ENCODE results near the gene PBRM1.

The PBRM1 gene

DNA sequence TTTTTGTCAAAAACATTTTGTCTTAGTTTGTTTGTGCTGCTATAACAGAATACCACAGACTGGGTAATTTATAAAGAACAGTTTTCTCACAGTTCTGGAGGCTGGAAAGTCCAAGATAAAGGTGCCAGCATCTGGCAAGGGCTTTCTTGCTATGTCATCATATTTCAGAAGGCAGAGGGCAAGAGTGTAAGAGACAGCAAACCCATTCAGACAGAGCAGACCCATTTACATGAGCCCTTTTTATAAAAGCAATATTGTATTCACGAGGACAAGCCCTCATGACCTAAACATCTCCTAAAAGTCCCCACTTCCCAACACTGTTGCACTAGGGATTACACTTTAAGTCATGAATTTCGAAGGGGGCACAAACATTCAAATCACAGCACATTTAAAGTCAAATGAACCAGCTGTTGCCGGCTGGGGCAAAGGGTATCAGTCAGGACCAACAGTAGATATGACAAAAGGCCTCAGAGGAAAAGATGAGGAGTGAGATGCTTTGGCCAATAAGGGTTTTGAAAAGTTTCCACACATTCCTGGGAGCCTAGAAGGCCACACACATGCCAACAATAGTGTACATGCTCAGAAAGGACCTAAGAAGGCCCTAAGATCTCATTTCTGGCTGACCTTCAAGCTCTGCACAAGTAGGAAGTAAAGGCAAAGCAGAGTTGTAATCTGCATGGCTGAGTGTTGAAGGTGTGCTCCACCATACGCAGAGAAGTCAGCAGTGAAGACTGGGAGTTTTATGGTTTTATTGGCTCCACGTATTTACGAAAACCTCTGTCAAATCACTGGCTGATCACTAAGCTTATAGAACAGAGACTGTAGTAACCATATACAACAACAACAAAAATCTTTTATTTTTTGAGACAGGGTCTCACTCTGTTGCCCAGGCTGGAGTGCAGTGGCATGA, 111.4 kb downstream of the PBRM1 start:
- DNase-seq (ENCODE audit: low read depth) = no peak

DNA sequence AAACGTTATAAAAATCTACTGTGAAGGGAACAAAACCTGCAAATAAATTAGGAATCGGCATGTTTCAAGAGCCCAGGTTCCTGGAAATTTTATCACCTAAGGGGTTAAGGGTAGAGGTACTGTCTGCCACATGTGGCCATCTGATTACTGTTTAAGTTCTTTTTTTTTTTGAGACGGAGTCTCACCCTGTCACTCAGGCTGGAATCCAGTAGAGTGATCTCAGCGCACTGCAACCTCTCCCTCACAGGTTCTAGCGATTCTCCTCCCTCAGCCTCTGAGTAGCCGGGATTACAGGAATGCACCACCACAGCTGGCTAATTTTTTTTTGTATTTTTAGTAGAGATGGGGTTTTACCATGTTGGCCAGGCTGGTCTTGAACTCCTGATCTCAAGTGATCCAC, 113.5 kb downstream of the PBRM1 start:
- no peak for DNase-seq (ENCODE audit: low read depth)

DNA sequence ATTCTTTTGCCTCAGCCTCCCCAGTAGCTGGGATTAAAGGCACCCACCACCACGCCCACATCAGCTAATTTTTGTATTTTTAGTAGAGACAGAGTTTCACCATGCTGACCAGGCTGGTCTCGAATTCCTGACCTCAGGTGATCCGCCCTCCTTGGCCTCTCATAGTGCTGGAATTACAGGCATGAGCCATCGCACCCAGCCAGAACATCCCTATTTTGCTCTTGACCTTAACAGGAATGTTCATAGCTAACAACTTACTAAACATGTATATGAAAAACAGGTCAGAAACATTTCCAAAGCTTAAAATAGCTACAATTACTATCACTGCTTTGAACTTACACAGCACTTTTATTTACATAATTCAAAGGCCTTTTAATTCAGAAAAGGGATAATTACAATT, 115.6 kb downstream of the PBRM1 start:
- DNase-seq (ENCODE audit: low read depth) = peak; percentile 40

DNA sequence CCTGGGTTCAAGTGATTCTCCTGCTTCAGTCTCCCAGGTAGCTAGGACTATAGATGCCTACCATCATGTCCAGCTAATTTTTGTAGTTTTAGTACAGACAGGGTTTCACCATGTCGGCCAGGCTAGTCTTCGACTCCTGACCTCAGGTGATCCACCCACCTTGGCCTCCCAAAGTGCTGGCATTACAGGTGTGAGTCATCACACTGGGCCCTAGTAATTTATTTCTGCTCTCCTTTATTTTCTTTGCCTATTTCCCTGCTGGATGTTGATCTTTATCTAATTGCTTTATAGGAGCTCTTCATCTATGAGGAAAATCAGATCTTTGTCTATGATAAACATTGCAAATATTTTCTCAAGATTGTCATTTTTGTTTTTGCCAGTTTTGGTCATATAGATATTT, 117.6 kb downstream of the PBRM1 start:
- DNase-seq (ENCODE audit: low read depth) = no peak

DNA sequence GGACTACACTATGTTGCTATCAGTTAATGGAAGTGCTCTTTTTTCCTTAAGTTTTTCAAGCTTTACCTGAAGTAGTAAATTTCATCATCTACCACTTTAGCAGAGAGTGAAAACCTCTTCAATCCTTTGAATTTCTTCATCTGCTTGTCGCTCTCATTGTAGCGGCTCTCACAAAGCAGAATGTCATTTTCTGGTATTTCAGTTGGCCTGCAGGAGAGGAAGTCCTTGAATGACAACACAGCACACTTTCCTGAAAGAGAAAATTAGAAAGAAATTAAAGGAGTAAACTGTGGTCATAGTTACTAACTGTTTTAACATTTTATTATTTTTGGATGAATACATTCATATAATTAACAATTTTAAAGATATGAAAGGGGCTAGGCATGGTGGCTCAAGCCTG, 121.7 kb downstream of the PBRM1 start:
- no peak for DNase-seq (ENCODE audit: low read depth)

DNA sequence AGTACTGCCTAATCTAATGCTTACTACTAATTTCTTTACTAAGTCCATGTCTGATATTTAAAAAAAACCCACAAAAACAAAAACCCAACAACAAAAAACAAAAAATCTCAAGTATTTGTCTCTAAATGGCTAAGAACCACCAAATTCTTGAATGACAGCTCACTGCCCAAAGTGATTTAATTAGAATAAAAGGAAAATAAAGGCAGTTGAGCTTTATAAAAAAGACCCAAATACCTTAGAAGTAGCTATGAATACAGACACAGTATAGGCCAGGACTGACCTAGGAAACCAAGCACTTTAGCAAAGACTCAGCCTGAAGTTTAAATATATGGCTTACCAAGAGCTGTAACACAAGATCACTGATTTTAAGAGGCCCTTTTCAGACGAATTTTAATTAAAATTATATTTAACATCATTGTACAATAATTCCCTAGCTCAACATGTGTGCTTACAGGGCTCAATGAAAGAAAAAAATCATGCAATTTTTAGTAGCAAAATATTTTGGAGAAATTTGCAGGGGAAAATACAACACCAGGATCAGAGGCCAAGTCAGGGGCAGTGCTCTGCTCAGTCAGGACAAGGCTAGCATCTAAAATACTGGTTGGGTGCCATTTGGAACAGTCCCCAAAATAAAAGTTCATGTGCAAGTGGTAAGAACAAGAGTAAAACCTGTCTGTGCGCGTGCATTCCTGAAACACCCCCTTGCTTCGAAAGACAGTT, 124.5 kb downstream of the PBRM1 start:
- no peak for DNase-seq (ENCODE audit: low read depth)

DNA sequence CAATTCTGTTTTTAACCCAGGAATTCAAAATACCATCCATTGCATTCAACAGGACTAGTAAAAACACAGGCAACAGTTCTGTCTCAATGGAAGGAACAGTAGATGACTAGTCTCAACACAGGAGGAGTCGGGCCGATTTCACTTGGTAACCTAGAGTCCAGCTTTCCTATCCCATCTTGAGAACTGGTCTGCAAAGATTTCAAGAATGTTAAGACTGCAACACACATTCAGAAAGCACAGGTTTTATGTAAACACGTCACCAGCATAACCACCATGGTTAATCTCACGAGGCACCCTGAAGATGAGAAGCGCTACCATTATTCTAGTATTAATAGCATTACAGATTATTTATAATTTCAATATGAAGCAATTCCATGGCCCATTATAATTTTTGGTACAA, 127.3 kb downstream of the PBRM1 start:
- DNase-seq (ENCODE audit: low read depth) = no peak

DNA sequence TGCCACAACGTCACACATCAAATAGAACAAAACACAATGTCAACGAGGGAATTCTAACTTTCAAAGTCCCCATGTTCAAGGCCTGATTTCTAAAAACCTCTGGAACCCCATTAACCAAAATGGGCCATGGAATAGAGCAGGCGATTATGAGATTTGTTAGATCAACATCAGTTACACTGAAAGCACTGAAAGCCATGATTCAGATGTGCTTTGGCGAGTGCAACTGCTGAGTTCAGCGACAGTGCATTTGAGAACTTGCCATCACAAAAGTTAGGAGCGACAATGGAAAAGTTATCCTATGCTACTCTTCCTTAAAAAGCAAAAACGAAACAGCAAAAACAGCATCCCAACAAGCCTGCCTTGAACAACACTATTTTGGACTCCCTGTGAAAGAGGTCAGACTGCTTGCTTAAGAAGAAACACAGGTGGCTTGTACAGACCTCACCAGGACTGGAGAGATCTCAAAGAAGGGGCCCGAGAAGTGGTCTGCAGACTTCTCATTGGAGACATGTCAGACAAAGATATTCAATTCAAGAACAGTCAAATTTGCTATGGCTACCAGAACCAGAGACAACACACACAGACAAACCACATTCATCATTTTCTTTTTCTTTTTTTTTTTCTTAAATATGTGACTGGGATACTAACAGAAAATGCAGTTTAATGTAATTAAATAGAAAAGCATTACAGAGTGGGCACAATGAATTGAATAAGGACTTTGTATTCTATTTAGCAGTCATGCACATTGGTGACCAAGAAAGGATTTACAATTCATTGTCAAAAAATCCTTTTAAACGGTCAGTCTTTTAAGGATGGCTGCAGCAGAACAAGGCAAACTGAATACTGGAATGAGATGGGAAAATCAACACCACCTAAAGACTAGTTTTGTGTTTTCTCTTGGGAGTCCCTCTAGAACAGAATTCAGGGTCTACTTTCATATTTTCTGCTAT, 128.4 kb downstream of the PBRM1 start:
- no peak for DNase-seq (ENCODE audit: low read depth)

DNA sequence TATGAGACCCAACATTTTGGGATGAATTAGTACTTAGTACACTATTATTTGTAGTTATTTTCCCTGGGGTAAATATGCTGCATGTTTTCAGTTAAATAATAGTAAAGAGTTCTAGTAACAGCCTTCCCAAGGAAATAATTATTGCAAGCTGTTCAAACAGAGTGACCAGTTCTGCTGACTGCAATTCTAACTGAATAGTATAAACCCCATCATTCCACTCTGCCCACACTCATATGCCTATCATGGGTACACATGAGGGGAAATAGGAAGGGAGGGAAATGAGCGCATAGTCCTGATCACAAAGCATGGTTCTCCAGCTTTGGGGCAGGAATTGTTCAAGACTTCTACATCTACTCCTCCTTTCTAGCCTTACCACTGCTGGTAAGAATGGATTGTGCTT, 130.7 kb downstream of the PBRM1 start:
- no peak for DNase-seq (ENCODE audit: low read depth)

DNA sequence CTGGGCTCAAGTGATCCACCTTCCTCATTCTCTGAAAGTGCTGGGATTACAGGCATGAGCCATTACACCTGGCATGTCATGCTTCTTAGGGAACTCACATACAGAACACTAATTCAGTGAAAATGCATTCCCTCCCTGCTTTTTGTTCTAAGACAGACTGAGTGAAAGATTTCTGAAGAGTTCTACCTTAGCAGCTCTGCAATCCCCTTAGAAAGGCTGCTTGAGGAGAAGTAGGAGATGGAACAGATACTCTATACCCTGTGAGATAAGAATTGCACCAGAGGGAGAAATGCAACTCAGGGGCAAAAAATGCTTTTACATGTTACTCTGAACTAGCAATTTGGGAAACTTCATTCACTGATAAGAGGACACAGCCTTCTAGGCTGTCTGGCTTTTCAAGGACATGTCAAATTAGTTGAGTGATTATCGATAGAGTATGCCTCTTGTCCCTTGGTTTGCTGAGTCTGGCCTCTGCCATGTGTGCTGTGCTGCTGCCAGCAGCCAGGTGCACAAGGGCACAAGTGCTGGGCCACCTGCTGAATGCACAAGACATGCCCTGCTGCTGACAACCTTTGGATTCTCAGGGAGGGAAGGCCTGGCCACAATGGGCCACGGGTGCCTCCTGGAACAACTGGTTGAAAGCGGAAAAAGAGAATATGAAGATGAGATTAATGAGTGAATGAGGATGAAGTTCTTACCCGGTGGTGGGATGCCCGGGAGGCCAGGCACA, 131.5 kb downstream of the PBRM1 start:
- DNase-seq (ENCODE audit: low read depth) = no peak

DNA sequence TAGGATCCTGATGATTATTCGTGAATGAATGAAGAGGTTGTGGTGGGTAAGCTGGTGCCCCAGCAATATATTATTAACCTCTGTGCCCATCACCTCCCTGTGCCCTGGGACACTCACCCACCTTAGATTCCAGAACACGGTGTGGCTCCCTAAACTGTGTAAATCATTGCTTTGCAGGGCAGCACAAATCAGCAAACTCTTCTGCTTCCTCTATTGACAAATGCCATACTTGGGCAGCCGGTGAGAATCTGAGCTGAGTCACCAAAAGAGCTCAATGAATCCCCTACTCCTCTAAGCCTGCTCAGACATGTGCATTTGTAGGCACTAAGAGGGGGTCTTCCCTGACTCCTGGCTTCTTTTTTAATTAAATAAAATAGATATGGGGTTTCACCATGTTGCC, 133.6 kb downstream of the PBRM1 start:
- DNase-seq (ENCODE audit: low read depth) = no peak

DNA sequence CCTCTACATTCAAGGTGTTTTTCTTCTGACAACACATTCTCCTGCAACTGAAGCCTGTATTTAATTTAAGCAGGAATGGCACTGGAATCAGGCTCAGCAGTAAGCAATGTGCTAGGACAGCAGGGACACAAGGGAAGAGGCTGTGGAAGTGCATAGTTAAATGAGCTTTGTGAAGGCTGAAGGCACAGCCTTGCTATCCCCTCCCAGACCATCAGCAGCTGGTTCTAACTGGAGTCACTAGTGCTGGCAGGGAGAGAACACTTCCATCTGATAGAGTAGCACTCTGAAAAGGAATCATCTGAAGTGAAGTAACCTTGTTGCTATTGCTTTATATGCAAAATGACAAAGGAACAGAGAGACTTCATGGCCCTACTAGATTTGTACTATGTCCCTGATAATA, 134.6 kb downstream of the PBRM1 start:
- no peak for DNase-seq (ENCODE audit: low read depth)

DNA sequence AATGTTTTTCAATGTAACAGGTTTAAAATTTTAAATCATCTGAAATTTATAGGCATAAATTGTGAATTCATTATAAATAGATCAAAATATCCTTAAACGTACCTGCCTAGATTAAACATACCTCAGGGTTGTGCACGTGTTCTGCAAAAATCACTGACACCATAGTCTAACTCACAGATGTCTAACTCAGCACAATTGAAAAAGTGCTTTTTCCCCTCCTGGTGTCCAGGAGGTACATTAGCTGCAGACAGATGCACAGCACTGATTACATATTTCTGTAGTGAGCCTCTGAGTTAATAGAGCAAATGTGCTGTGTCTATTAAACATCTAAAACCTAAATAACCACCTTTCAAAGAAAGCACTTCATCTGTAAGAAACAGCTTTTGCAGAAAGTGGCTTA, 138.6 kb downstream of the PBRM1 start:
- DNase-seq (ENCODE audit: low read depth) = no peak

DNA sequence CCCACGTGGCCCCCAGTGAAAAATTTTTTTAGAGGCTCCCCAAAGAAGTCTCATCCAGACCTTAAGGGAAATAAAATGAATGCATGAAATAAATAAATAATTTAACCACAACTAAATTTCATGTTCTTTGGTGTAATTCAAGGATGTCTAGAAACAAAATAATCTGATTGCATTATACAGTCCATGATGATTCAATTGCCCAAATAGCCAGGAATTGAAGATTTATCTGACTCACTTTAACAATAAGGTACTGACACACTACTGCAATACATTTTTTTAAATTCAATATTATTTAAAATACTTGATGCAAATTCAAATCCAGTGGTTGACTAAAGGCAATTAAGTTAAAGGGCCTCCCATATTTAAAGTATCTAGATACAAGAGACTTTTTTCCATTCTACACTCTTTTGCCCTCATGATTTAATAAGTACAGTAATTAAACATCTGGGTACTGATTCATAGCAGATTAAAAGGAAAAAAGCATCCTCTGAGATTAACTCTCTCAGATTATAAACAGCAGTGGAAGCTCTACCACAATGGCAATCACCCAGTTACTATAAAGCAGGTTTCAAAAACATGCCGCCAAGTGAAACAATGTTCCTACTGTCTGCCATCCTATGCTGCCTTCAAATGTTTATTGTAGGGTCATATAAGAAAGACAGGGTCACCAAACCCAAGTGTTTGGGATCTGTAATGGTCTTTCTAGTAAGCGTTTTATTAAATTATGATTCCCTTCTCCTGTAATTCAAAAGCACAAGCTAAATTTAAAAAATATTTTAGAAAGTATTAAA, 139.4 kb downstream of the PBRM1 start:
- no peak for DNase-seq (ENCODE audit: low read depth)

DNA sequence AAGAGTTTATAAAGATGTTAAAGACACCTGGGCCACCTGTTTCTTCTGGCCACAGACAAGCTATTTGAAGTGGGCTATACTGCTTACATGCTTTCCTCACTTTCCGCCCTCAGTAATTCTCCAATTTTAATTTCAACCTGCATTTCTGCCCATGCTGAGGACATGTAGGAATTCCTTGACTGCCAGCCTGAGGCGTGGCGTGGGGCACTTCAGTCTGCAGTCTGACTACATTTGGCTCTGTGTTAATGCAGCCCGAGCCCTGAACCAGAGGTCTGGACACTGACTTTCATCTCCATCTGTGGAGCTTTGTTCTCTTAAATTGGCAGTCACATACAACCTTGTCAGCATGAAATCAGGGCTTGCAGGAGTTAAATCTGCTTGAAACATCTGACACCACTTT, 140.8 kb downstream of the PBRM1 start:
- DNase-seq (ENCODE audit: low read depth) = no peak

DNA sequence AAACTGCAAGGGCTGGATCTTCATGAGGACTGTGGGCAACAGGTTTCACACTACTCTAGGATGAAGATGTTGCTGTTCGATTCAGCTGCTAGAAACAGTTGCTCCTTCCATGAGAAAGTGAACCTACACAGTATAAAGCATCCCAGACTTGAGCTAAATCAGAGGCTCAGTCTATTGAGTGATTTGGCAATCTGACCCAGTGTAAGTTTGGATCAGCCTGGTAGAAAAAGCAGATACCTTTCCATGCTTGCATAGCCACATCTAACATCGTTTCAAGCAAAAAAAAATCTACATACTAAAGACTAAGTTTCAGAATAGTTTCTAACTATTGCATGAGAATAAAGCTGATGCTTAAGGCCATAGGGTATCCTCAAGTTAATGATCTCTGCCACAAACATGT, 144.7 kb downstream of the PBRM1 start:
- no peak for DNase-seq (ENCODE audit: low read depth)

DNA sequence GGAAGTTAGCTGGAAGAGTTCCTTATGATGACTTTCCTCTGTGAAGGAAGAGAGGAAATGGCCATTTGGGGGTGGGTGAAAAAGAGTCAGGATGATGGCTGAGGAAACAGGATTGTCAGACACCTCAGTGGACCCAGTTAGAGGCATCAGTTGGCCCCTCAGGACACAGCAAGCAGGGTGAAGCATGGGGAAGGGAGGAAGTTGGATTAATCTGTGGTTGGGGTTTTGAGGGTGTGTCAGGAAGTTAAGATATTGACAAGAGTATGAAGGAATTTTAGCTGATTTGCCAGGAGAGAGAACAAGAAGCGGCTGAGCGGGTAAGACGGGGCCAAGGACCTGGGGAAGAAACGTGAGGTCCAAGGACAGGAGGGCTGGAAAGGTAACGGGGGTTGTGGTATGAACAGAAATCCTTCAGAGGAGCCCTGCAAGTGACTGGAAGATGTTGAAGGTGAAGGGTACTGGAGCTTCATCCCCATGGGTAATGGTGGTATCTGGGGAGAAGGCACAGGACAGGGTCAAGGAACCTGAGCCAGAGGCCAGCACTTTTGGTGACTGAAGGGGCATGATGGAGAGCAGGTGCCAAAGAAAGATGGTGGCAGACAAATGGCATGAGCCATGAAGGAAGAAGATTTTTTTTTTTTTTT, 146.6 kb downstream of the PBRM1 start:
- DNase-seq (ENCODE audit: low read depth) = no peak

DNA sequence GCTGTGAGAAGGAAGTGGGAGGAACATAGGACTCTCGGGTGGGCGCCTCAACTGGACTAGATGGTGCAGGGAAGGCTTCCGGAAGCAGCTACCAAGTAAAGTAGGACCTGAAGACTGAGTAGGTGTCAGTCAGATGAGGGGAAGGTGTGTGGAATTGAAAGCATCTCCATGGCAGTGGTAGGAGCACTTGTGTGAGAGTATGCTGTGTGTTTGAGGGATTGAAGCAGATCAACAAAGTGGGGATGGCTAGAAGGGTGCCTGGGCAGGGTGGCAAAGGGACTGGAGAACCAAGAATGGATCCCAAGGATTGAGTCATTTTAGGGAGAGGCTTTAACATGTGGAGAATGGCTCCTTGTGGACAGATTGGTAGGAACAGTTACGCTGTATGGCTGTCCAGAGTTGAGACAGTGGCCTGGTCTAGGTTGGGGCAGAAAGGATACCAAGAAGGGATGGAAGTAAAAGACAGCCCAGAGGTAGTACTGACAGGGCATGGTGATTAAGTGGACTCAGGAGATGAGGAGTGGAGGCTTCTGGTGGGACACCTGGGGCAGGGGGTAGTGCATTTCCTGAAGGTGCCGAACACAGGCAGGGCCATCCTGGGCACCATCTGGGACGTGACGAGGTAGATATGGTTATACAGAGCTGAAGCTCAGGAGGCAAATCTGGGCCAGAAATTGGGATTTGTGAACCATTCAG, 147.8 kb downstream of the PBRM1 start:
- DNase-seq (ENCODE audit: low read depth) = no peak

DNA sequence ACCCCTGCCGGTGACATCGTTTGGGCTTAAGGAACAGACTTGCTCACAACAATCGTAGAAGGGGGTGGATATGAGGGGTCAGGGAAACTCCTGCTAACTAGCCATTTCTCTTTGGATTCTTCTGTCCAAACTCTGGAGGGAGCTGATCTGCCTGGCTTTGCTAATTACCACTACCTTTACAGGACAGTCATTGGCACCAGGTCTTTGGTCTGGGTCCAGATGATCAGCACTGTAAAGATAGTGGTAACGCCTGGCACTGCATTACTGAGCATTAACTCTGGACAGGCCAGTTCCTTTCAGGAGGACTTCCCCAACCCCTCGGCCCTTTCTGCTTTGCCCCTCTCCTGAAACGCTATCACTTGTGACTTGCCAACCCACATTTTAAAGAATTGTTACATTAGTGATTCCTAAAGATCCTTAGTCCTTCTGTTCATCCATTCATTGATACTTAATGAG, 148.5 kb downstream of the PBRM1 start:
- no peak for DNase-seq (ENCODE audit: low read depth)
